NCI-H82 (cell line): ENCODE measurements around the gene CD7.
"Not testable (repeated sequence)": the region's sequence is repeated elsewhere in the genome, so short reads cannot be mapped to it uniquely, and the experiment has no call there.

Experiments
- DNase-seq: peaks from one replicate; lab custom pipeline; 2025; lab: John Stamatoyannopoulos, UW

Gene CD7

GRCh38 chr17:82317394-82318168 lies at the start of gene CD7:
Gene CD7, minus strand, starts transcription at chr17:82317608. Its CDS starts 113 bp downstream, at chr17:82317495.
- no peak for DNase-seq

GRCh38 chr17:82366749-82367148 lies 49.3 kb upstream of the CD7 start:
- no peak for DNase-seq

GRCh38 chr17:82365606-82366295 lies 48.3 kb upstream of the CD7 start:
- DNase-seq = peak; percentile 82

- no peak for DNase-seq
These were observed 44.7 kb upstream of the CD7 start for GRCh38 chr17:82361885-82362633.

GRCh38 chr17:82359451-82360074 lies 42.2 kb upstream of the CD7 start:
- not testable (repeated sequence) for DNase-seq

- peak; percentile 82 for DNase-seq
These were observed 41.3 kb upstream of the CD7 start, which contains the start of gene TEX19 for GRCh38 chr17:82358465-82359350. Gene TEX19, plus strand, starts transcription at chr17:82359247. Its CDS starts 2,904 bp downstream, at chr17:82362151.

GRCh38 chr17:82357394-82357793 lies 40.0 kb upstream of the CD7 start:
- no peak for DNase-seq

GRCh38 chr17:82356845-82357355 lies 39.5 kb upstream of the CD7 start:
- DNase-seq = peak; percentile 59

GRCh38 chr17:82355770-82356427 lies 38.5 kb upstream of the CD7 start:
- DNase-seq = no peak

- DNase-seq = no peak
These were observed 37.4 kb upstream of the CD7 start for GRCh38 chr17:82354804-82355308.

GRCh38 chr17:82353484-82353883 lies 36.1 kb upstream of the CD7 start:
- no peak for DNase-seq

- DNase-seq = peak; percentile 95
These were observed 34.5 kb upstream of the CD7 start for GRCh38 chr17:82351713-82352488.

GRCh38 chr17:82351254-82351712 lies 33.9 kb upstream of the CD7 start:
- DNase-seq = no peak

GRCh38 chr17:82350182-82351030 lies 33.0 kb upstream of the CD7 start:
- DNase-seq = peak; percentile 50

GRCh38 chr17:82349287-82349701 lies 31.9 kb upstream of the CD7 start:
- no peak for DNase-seq

- DNase-seq = no peak
These were observed 31.5 kb upstream of the CD7 start for GRCh38 chr17:82348866-82349265.

GRCh38 chr17:82348434-82348833 lies 31.0 kb upstream of the CD7 start:
- DNase-seq = no peak

GRCh38 chr17:82347994-82348393 lies 30.6 kb upstream of the CD7 start:
- not testable (repeated sequence) for DNase-seq
